GM11168 (cell line): ENCODE data around the gene HLA-DMA.

Source experiments
- in situ Hi-C: fragments of 300-500 bp; cut with MboI; formaldehyde crosslinking; loops from one replicate; pipeline ENCODE4 v1.12.0; 2022; ENCODE audit warnings: low sequenced_read_pairs; ENCODE audit not compliant: unreplicated experiment

HLA-DMA gene

DNA sequence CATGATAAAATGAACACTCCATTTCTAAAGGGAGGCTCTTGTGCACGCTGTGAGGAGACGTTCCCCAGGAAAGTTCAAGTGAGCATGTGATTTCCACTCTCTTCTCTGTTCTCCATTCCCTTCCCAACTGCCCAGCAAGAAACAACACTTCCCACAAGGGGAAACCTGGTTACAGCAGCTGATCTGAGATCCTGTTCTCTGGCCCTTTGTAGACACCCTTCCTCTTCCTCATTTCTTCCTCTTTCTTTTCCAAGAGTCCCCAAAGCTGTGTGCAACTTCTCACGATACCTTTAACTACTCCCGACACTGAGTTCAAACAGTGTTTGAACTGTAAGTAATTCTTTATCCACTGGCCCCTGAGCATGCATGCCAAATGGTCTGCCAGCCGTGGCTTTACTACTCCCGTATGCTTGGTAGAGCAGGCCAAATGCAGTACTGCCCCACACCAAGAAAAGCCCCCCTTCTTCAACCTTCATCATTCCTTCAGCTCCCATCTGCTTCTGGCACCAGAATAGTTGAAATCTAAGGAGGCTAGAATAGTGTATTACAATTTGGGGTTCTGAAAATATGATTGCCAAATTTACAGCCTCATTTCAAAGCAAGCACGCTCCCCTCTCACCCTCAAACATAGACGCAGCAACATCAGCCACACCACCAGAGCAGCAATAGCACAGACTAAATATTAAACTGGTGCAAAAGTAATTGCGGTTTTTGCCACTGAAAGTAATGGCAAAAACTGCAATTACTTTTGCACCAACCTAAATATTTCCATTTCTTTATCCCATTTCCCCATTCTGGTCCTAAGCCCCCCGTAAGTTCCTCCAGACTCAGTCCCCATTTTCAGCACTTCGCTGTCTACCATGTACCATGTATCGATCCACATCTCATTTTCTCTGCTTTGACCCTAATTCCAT is 16.4 kb downstream of the HLA-DMA start:
- in situ Hi-C loops, result loop anchor here (5.0 kb wide), 1 partner anchor 49 kb away; no protein-coding TSS in a partner anchor

DNA sequence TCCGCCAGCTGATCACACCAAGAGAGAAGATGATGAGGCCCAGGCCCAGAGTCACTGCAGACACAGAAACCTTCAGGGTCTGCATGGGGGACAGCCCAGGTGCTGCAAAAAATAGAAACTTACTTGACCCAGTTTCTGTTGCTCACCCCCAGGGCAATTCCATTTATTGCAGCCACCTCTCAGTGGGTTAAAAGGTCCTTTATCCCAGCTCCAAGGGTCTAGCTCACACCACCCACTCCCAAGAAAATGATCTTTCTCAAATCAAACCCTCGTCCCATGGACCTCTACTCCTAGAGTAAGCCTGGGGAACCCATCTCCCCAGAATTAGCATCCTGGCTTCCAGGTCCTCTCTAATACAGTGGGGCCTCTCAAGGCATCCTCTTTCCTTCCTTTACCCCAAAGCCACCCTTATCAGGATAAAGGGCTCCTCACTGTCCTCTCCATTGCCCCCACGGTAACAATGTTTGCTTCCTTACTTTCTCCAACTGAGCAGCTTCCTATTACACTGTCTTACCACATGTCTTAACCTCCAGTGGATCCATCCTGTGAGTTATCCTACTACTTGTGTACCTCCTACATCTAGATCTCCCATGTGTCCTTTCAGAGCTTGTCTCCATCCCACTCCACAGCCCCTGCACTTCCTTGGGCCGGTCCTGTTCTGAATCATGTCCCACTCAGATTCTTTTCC is 17.2 kb downstream of the HLA-DMA start:
- in situ Hi-C loops, result loop anchor here (5.0 kb wide), 1 partner anchor 48 kb away; no protein-coding TSS in a partner anchor

- in situ Hi-C loops, result no loop called here
Measured at GRCh38 chr6:32933661-32934085, 19.2 kb downstream of the HLA-DMA start.

DNA sequence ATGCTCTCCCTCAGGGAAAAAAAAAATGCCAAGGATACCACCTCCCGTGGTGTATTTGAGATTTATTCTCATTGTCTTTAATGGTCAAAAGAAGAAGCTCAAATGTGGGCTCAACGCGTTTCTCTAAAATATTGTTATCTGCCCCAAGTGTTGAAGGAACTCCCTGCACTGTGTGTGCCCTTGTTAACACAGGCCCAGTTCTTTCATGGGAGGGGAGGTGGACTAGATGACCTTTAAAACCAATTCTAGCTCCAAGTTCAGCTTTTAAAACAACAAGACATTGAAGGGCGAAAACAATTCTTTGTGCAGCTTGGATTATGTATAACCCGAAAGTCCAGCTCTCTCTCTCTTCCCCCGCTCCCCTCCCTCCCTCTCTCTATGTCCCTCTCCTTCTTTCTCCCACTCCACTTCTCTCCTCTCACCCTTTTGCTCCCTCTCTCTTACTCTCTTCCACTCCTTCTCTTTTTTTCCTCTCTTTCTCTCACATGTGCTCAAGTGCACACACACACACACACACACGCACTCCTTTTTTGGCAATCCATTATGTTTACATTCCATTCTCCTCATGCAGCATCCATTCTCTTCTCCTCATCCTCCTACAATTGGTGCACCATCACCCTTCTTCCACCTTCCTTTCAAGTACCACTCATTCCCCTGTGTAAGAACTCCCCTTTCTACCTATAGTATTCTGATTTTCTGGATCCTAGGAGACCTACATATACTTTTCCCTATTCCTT is 20.6 kb downstream of the HLA-DMA start:
- in situ Hi-C loops, result no loop called here

DNA sequence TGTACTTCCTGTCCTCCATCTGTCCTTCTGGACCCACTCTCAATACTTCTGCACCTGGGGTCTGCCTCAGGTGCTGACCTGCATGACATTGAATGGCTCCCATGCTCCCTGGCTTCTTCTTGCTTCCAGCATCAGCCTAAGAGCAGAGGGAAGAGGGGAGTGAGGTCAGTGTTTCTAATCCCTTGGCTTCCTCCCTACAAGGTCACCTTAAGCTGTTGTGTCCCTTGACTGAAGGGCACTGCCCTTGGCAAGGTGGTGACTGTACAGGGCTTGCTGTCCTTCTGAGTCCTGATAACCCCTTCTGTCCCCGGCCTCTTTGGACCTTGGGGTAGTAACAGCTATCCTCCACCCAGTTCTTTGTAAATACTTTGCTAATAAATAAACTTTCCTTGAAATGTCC is 21.7 kb downstream of the HLA-DMA start:
- in situ Hi-C loops, result no loop called here

GRCh38 chr6:32922083-32922482 is 30.8 kb downstream of the HLA-DMA start:
- in situ Hi-C loops, result no loop called here

GRCh38 chr6:32920715-32921114 is 32.2 kb downstream of the HLA-DMA start:
- in situ Hi-C loops, result no loop called here

DNA sequence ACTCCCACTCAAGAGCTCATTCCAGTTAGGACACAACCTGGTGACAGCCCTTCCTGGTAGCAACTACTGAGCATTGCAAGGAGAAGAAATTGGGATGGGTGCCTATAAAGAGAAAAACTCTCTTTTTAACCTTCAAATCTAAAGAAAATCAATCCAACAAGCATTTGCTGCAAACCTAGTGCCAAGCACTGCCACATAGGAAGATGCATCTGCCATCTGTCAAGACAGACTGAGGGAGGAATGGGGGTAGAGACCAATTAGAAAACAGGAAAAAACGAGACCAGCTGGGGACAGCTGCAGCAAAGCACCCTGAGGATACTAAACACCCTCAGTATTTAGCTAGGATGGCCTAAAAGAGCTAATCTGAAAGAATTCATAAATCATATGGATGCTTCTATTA is 39.9 kb downstream of the HLA-DMA start:
- in situ Hi-C loops, result no loop called here

GRCh38 chr6:32908897-32909296 is 44.0 kb downstream of the HLA-DMA start:
- in situ Hi-C loops, result no loop called here

GRCh38 chr6:32906539-32906938 is 46.4 kb downstream of the HLA-DMA start:
- in situ Hi-C loops, result no loop called here

GRCh38 chr6:32905078-32905477 is 47.8 kb downstream of the HLA-DMA start:
- in situ Hi-C loops, result no loop called here

GRCh38 chr6:32903952-32904351 is 48.9 kb downstream of the HLA-DMA start:
- in situ Hi-C loops, result no loop called here
